ENCODE results near the gene GALNT14. TPM values are rescaled to one million over a fixed set of nuclear protein-coding genes. Genes with fewer than 3 reads are reported as not detected.

GALNT14 gene
- total and polyA plus RNA-seq, 10 of the 15 experiments (the other 5 are each of a cell fraction or from before 2014, with no cell fraction given) = 3.7 to 17.8 (median 6.0) TPM

- TF ChIP-seq RB1 (IDR thresholded peaks at IDR 0.05; ENCODE audit: borderline replicate concordance) (no peak), RELA (IDR thresholded peaks at IDR 0.05; ENCODE audit: borderline replicate concordance, partially characterized antibody) (no peak), NKRF (conservative IDR thresholded peaks at IDR 0.05) (no peak), CBX3 (IDR thresholded peaks at IDR 0.05; ENCODE audit: borderline replicate concordance, low read depth) (no peak), MYC (IDR thresholded peaks at IDR 0.05; ENCODE audit: insufficient read depth, insufficient read length, insufficient replicate concordance, low read length, severe bottlenecking) (no peak), CEBPZ (IDR thresholded peaks at IDR 0.05; ENCODE audit: low read depth, low read length) (no peak), ZBED1 (IDR thresholded peaks at IDR 0.05; ENCODE audit: borderline replicate concordance) (no peak), NR2C1 (IDR thresholded peaks at IDR 0.05) (no peak), NBN (IDR thresholded peaks at IDR 0.05) (no peak), SP1 (IDR thresholded peaks at IDR 0.05; ENCODE audit: low read depth, low read length) (no peak), KAT2A (conservative IDR thresholded peaks at IDR 0.05; ENCODE audit: control insufficient read depth, low read depth, low read length) (no peak)
- TF ChIP-seq, protein P1, sequence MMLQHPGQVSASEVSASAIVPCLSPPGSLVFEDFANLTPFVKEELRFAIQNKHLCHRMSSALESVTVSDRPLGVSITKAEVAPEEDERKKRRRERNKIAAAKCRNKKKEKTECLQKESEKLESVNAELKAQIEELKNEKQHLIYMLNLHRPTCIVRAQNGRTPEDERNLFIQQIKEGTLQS (IDR thresholded peaks at IDR 0.05; ENCODE audit: borderline replicate concordance, extremely low read depth, low read depth, low read length) = no peak
- Histone ChIP-seq H3K4me1 (ENCODE audit: control insufficient read depth, insufficient read depth, low read length) (no peaks in the 10 kb centered on the region), H3K27ac (ENCODE audit: control insufficient read depth, insufficient read depth) (no peak overlapping the region), H3K36me3 (ENCODE audit: control insufficient read depth in 2 of 2, insufficient read depth in 2 of 2, low read length in 1 of 2) (no peaks in the 10 kb centered on the region), H3K4me2 (ENCODE audit: control insufficient read depth, insufficient read depth) (no peak overlapping the region), H3K9me3 (replicated peaks; ENCODE audit: control insufficient read depth, insufficient read depth, low read length) (no peaks in the 10 kb centered on the region), H3K27me3 (replicated peaks in 1 of 2; ENCODE audit: control insufficient read depth in 2 of 2, insufficient read depth in 2 of 2, low read length in 1 of 2) (no peaks in the 10 kb centered on the region), H4K20me1 (ENCODE audit: control insufficient read depth, insufficient read depth) (no peaks in the 10 kb centered on the region), H3K4me3 (no peak overlapping the region), H2AFZ (ENCODE audit: control insufficient read depth, low read depth, low read length) (no peak overlapping the region), H3K9ac (ENCODE audit: control insufficient read depth, insufficient read depth, low read length) (no peak overlapping the region), H3K79me2 (ENCODE audit: control insufficient read depth, insufficient read depth, low read length) (no peaks in the 10 kb centered on the region)
- ChIA-PET CTCF (no interaction called here), SMC1A (ENCODE audit: uncharacterized antibody, unreplicated experiment) (no interaction called here), RAD21 (ENCODE audit: unreplicated experiment) (no interaction called here), POLR2A (no interaction called here)
- 44% methylated on average over 5 of the region's 5 CpGs for WGBS (ENCODE audit: insufficient coverage, insufficient replicate concordance, low lambda C conversion rate, missing lambda C conversion rate)
- in situ Hi-C loops (cut with MboI) = no loop called here
- no TSS peak for BruUV-seq (replicated peaks)
- no peak for DNase-seq (ENCODE audit: low read depth, low spot score)
- intact Hi-C loops (cut with micrococcal nuclease; ENCODE audit: unreplicated experiment) = no loop called here
- FAIRE-seq = no peak
- no peak for ATAC-seq
Observed at GRCh38 chr2:31016648-31017047, 121.6 kb downstream of the GALNT14 start.
